ENCODE results near the gene SPATA16. TPM values are rescaled to one million over a fixed set of nuclear protein-coding genes. Genes with fewer than 3 reads are reported as not detected.

SPATA16 gene
- total and polyA plus RNA-seq, 2 of the 13 experiments (the other 11 are each of a cell fraction or from before 2014, with no cell fraction given), result not detected

- FAIRE-seq (no peak), DNase-seq (ENCODE audit: low spot score) (no peak), ATAC-seq (no peak)
- H4K20me1 ChIP-seq (ENCODE audit: insufficient read depth, low read length), result no peaks in the 10 kb centered on the region
- H3K4me1 ChIP-seq (ENCODE audit: insufficient read depth, low read length), result no peaks in the 10 kb centered on the region
- intact Hi-C loops (cut with micrococcal nuclease; ENCODE audit: unreplicated experiment) (no loop called here), in situ Hi-C loops (cut with HindIII; ENCODE audit: extremely low pct_ligation_motif_present, low pct_unique_long_range_greater_than_20kb) (no loop called here)
- WGBS (ENCODE audit: low lambda C conversion rate), result 4% methylated on average over 3 of the region's 3 CpGs
- no TSS peak for BruUV-seq (replicated peaks)
- no peak overlapping the region for H3K4me3 ChIP-seq (replicated peaks in 1 of 3; ENCODE audit: insufficient read depth in 1 of 3, low read depth in 2 of 3, low read length in 3 of 3)
- H3K27me3 ChIP-seq (ENCODE audit: control insufficient read depth in 1 of 2, insufficient read depth in 2 of 2, low read length in 2 of 2), result peaks cover 0 to 3% of the 10 kb centered on the region in 2 experiments; a peak in 1 of 5 replicates
- H3K36me3 ChIP-seq (replicated peaks in 1 of 2; ENCODE audit: control insufficient read depth in 1 of 2, insufficient read depth in 2 of 2, low read length in 2 of 2), result no peaks in the 10 kb centered on the region
- POLR2A ChIA-PET, result no interaction called here
- TF ChIP-seq REXO4 (CRISPR knock-in tag; IDR thresholded peaks at IDR 0.05; ENCODE audit: borderline replicate concordance), result no peak
- no peak for TF ChIP-seq ZNF33A (CRISPR knock-in tag; IDR thresholded peaks at IDR 0.05; ENCODE audit: borderline replicate concordance)
- no peak for TF ChIP-seq ZNF501 (CRISPR knock-in tag; IDR thresholded peaks at IDR 0.05)
- no peak for TF ChIP-seq KAT2B (IDR thresholded peaks at IDR 0.05; ENCODE audit: borderline replicate concordance, low read depth, low read length)
- TF ChIP-seq, protein P1, sequence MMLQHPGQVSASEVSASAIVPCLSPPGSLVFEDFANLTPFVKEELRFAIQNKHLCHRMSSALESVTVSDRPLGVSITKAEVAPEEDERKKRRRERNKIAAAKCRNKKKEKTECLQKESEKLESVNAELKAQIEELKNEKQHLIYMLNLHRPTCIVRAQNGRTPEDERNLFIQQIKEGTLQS (CRISPR knock-in tag; IDR thresholded peaks at IDR 0.05), result no peak
- no peak overlapping the region for H3K9ac ChIP-seq (ENCODE audit: insufficient read depth, low read depth, low read length)
- H3K27ac ChIP-seq (ENCODE audit: extremely low read length, insufficient read depth, low read length), result no peak overlapping the region
- H2AFZ ChIP-seq (ENCODE audit: low read length), result no peak overlapping the region
- no peaks in the 10 kb centered on the region for H3K79me2 ChIP-seq (ENCODE audit: insufficient read depth, low read length)
- H3K9me3 ChIP-seq (ENCODE audit: low read length), result no peaks in the 10 kb centered on the region
- CTCF ChIA-PET (ENCODE audit: low intra/inter-chr PET ratio, low total read pairs), result no interaction called here
- H3K4me2 ChIP-seq (ENCODE audit: low read depth, low read length), result no peak overlapping the region
Observed at GRCh38 chr3:172876297-172876696, 264.7 kb downstream of the SPATA16 start.

DNA sequence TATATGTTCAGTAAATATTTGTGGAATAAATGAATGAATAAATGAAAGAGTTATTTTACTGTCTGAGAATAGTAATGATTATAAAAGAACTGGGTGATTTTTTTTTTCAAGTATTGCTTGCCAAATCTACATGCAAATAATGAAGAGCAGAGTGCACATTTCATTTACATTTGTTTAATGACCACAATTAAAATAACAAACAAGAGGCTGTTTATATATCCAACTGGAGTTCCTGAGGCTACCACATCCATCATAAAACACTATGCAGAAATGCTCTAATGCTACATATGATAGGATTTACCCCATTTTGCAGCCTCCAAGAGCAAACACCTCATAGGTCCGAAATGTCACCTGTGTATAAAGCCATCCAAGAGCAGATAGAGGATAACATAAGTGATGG lies 266.0 kb downstream of the SPATA16 start:
- Histone ChIP-seq H2AFZ (ENCODE audit: low read length) (no peak overlapping the region), H3K27ac (ENCODE audit: extremely low read length, insufficient read depth, low read length) (no peak overlapping the region), H4K20me1 (ENCODE audit: insufficient read depth, low read length) (no peaks in the 10 kb centered on the region), H3K9ac (ENCODE audit: insufficient read depth, low read depth, low read length) (no peak overlapping the region), H3K36me3 (replicated peaks in 1 of 2; ENCODE audit: control insufficient read depth in 1 of 2, insufficient read depth in 2 of 2, low read length in 2 of 2) (no peaks in the 10 kb centered on the region), H3K79me2 (ENCODE audit: insufficient read depth, low read length) (no peaks in the 10 kb centered on the region), H3K4me3 (replicated peaks in 1 of 3; ENCODE audit: insufficient read depth in 1 of 3, low read depth in 2 of 3, low read length in 3 of 3) (no peak overlapping the region), H3K9me3 (ENCODE audit: low read length) (no peaks in the 10 kb centered on the region), H3K27me3 (ENCODE audit: control insufficient read depth in 1 of 2, insufficient read depth in 2 of 2, low read length in 2 of 2) (peaks cover 0 to 10% of the 10 kb centered on the region in 2 experiments; a peak in 1 of 5 replicates), H3K4me2 (ENCODE audit: low read depth, low read length) (no peak overlapping the region), H3K4me1 (ENCODE audit: insufficient read depth, low read length) (no peaks in the 10 kb centered on the region)
- no peak for TF ChIP-seq PPARG (CRISPR knock-in tag; conservative IDR thresholded peaks at IDR 0.05)
- no peak for TF ChIP-seq PTBP1 (IDR thresholded peaks at IDR 0.05; ENCODE audit: low read depth, low read length, poor library complexity, severe bottlenecking)
- TF ChIP-seq ZBTB26 (CRISPR knock-in tag; IDR thresholded peaks at IDR 0.05; ENCODE audit: borderline replicate concordance), result no peak
- TF ChIP-seq SYNCRIP (IDR thresholded peaks at IDR 0.05; ENCODE audit: insufficient read depth, low read depth, low read length), result no peak
- DNase-seq (ENCODE audit: low spot score) (no peak), ATAC-seq (no peak), FAIRE-seq (no peak)
- in situ Hi-C loops (cut with HindIII; ENCODE audit: extremely low pct_ligation_motif_present, low pct_unique_long_range_greater_than_20kb) (no loop called here), intact Hi-C loops (cut with micrococcal nuclease; ENCODE audit: unreplicated experiment) (no loop called here)
- no TSS peak for BruUV-seq (replicated peaks)
- ChIA-PET POLR2A (no interaction called here), CTCF (ENCODE audit: low intra/inter-chr PET ratio, low total read pairs) (no interaction called here)
- 8% methylated on average over 1 of the region's 1 CpG for WGBS (ENCODE audit: low lambda C conversion rate)
